GM21515 (cell line): ENCODE results near the gene NEUROD4.

Experiments used
- ATAC-seq: cut with Tn5 transposase; IDR thresholded peaks from one replicate; pipeline ENCODE4 v1.9.1; 2021; ENCODE audit not compliant: unreplicated experiment

Gene NEUROD4

GRCh38 chr12:54997929-54998522 lies 21.7 kb upstream of the NEUROD4 start:
- ATAC-seq = no peak

GRCh38 chr12:54998958-54999510 lies 20.7 kb upstream of the NEUROD4 start:
- no peak for ATAC-seq

GRCh38 chr12:55001198-55001868 lies 18.4 kb upstream of the NEUROD4 start:
- ATAC-seq = no peak

GRCh38 chr12:55002355-55002754 lies 17.4 kb upstream of the NEUROD4 start:
- ATAC-seq = no peak

- ATAC-seq = no peak
Observed at GRCh38 chr12:55008944-55009585, 10.7 kb upstream of the NEUROD4 start.

GRCh38 chr12:55017416-55017925 lies 2.3 kb upstream of the NEUROD4 start:
- ATAC-seq = no peak

- ATAC-seq = no peak
Observed at GRCh38 chr12:55024575-55024974, 4.8 kb downstream of the NEUROD4 start.

GRCh38 chr12:55025508-55025907 lies 5.7 kb downstream of the NEUROD4 start:
- no peak for ATAC-seq

GRCh38 chr12:55034218-55034617 lies 14.4 kb downstream of the NEUROD4 start:
- ATAC-seq = no peak

- no peak for ATAC-seq
Observed at GRCh38 chr12:55036326-55037115, 16.7 kb downstream of the NEUROD4 start.

GRCh38 chr12:55037351-55037987 lies 17.7 kb downstream of the NEUROD4 start:
- no peak for ATAC-seq

- no peak for ATAC-seq
Observed at GRCh38 chr12:55039395-55040354, 19.9 kb downstream of the NEUROD4 start.

GRCh38 chr12:55041345-55042055 lies 21.7 kb downstream of the NEUROD4 start:
- no peak for ATAC-seq

- no peak for ATAC-seq
Observed at GRCh38 chr12:55043542-55043941, 23.8 kb downstream of the NEUROD4 start.

GRCh38 chr12:55044135-55044534 lies 24.4 kb downstream of the NEUROD4 start:
- no peak for ATAC-seq

GRCh38 chr12:55049676-55050075 lies 29.9 kb downstream of the NEUROD4 start:
- no peak for ATAC-seq

GRCh38 chr12:55051197-55051947 lies 31.6 kb downstream of the NEUROD4 start:
- no peak for ATAC-seq

- no peak for ATAC-seq
Observed at GRCh38 chr12:55057481-55057880, 37.7 kb downstream of the NEUROD4 start.
